Colonic mucosa (tissue), 4 donors: ENCODE data around the gene ANAPC16. TPM values are rescaled to one million over a fixed set of nuclear protein-coding genes. Genes with fewer than 3 reads are reported as not detected.

Source experiments
- DNase-seq: peaks from one replicate; pipeline ENCODE4 v3.0.0-alpha.2; 2020
- H3K27ac ChIP-seq: fragments of 200-600 bp; one replicate; pipeline ENCODE4 v1.8.0; 2021
- H3K27me3 ChIP-seq: fragments of 200-600 bp; one replicate; pipeline ENCODE4 v1.8.0; 2021
- H3K36me3 ChIP-seq: fragments of 200-600 bp; one replicate; pipeline ENCODE4 v1.8.0; 2021
- H3K4me1 ChIP-seq: fragments of 200-600 bp; one replicate; pipeline ENCODE4 v1.8.0; 2021; ENCODE audit warnings: mild to moderate bottlenecking
- H3K4me3 ChIP-seq: fragments of 200-600 bp; one replicate; pipeline ENCODE4 v1.8.0; 2021
- H3K9ac ChIP-seq, 2 donors: one replicate each; pipeline ENCODE4 v1.7.0; 2013; ENCODE audit warnings: control low read depth in 2 of 2, low read depth in 2 of 2, low read length in 2 of 2
- H3K9me3 ChIP-seq: fragments of 200-600 bp; one replicate; pipeline ENCODE4 v1.8.0; 2021
- intact Hi-C: fragments of 100-400 bp; cut with DNase I; formaldehyde crosslinking; loops from one replicate; pipeline ENCODE4 v1.14.1; 2022
- total RNA-seq, 2 donors: library from RNA; stranded (reverse); fragmentation: NEBNext Ultra II Directional in 1 of 2; extraction: Animal tissue kit (Norgen Biotek cat#: 25700) in 1 of 2; gene quantifications; one replicate each; pipeline ENCODE4 v1.2.1, GENCODE V29; 2021
- TF ChIP-seq, protein P1 (sequence below): fragments of 200-600 bp; IDR thresholded peaks from one replicate; pipeline ENCODE4 v1.8.0; 2022; ENCODE audit warnings: antibody characterized with exemption, mild to moderate bottlenecking
- donor health status: healthy.
- donor health status: DM: no; HTN: no; CAD: no.
- donor health status: DM: no; HTN: no; CAD: no.

The ANAPC16 gene
- total RNA-seq, 2 donors from 2014 or later = 63.2 to 85.2 TPM

DNA sequence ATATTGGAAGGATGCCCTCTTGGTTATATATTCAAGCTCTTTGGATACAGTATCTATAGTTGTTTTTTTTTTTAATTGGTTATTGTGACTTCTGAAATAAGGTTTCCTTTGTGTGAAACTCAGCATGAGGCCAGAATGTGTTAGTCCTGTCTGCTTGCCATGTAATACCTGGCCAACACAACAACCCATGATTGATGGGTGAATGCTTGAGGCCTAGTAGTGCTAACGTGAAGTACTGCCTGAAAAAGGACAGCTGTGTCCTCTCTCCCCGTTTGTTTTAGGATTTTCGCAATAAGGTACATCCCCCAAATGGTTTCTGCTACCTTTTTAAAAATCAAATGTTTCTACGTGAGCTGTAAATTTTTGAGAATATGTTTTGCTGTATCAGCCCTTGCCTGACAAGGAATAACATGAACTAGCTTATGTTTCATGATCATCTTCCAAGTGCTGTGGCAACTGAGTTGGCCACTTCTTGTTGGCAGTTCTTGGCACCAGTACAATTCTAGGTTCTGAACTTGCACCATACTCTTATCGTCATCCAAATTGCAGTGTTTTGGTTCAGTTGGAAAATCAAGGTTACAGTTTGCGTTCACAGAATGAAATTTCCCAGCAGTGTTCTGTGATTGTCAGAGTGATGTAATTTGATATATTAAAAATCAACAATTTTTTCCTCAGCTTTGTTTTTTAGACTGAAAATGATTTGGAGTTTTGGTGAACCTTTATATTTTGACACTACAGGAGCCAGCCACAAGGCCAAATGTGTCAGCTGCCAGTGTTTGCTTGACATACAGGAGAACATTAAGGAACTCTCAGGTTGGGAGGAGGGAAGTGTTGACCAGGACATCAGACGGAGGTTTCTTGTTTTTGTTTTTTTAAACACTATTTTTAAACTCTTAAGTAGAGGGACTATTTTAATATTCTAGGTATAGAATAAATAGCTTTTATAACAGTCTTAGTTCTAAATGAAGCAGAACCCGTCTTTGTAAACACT, 13.7 kb downstream of the ANAPC16 start:
- peaks cover 7% of the 10 kb centered on the region for H3K36me3 ChIP-seq
- no peak overlapping the region for H3K9ac ChIP-seq
- no peaks in the 10 kb centered on the region for H3K4me1 ChIP-seq
- no peak overlapping the region for H3K4me3 ChIP-seq
- intact Hi-C loops = loop anchor here (5.0 to 10.0 kb wide), 3 partner anchors 105 to 325 kb away; no protein-coding TSS in a partner anchor
- H3K9me3 ChIP-seq = no peaks in the 10 kb centered on the region
- no peak overlapping the region for H3K27ac ChIP-seq
- DNase-seq = no peak
- TF ChIP-seq, protein P1, sequence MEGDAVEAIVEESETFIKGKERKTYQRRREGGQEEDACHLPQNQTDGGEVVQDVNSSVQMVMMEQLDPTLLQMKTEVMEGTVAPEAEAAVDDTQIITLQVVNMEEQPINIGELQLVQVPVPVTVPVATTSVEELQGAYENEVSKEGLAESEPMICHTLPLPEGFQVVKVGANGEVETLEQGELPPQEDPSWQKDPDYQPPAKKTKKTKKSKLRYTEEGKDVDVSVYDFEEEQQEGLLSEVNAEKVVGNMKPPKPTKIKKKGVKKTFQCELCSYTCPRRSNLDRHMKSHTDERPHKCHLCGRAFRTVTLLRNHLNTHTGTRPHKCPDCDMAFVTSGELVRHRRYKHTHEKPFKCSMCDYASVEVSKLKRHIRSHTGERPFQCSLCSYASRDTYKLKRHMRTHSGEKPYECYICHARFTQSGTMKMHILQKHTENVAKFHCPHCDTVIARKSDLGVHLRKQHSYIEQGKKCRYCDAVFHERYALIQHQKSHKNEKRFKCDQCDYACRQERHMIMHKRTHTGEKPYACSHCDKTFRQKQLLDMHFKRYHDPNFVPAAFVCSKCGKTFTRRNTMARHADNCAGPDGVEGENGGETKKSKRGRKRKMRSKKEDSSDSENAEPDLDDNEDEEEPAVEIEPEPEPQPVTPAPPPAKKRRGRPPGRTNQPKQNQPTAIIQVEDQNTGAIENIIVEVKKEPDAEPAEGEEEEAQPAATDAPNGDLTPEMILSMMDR = no peak
- no peaks in the 10 kb centered on the region for H3K27me3 ChIP-seq

DNA sequence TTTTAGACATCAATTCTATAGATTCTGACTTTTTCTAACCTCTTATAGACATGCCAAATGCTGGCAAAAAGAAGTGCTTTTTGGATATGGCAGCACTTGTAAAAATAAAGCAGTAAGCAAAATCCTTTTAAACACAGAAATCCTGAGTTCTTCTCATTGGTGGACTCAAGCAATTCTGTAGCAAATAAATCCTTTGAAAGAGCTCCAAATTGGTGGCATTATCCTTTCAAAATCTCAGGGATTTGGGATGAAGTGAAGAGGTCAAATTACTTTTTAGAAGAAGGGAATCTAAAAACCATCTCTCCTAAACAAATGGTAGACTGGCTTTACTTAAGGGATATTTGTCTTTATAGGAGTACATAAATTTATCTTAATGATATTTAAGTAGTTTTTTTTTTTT, 17.8 kb downstream of the ANAPC16 start:
- intact Hi-C loops = no loop called here
- Histone ChIP-seq H3K9ac (no peak overlapping the region), H3K27ac (no peak overlapping the region), H3K4me3 (no peak overlapping the region), H3K27me3 (no peaks in the 10 kb centered on the region), H3K36me3 (peaks cover 7% of the 10 kb centered on the region), H3K4me1 (no peaks in the 10 kb centered on the region), H3K9me3 (no peaks in the 10 kb centered on the region)
- TF ChIP-seq, protein P1 = no peak
- no peak for DNase-seq

DNA sequence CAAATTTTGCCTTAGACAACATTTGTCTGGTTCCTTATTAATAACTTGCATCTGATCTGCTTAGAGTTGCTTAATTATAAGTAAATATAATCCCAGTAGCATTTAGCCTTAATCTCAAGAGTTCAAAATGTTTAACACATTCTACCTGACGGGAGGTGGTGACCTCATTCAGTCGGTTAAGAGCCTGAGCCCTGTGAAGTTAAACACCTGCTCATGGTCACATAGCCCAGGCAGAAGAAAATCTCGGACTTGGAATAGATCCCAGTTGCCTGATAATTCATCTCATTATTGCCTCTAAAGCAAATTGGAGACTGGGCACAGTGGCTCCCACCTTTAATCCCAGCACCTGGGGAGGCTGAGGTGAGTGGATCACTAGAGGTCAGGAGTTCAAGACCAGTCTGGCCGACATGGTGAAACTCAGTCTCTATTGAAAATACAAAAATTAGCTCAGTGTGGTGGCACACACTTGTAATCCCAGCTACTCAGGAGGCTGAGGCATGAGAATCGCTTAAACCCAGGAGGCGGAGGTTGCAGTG, 18.8 kb downstream of the ANAPC16 start:
- intact Hi-C loops = no loop called here
- Histone ChIP-seq H3K27ac (no peak overlapping the region), H3K9ac (no peak overlapping the region), H3K4me3 (no peak overlapping the region), H3K4me1 (no peaks in the 10 kb centered on the region), H3K27me3 (no peaks in the 10 kb centered on the region), H3K36me3 (peaks cover 7% of the 10 kb centered on the region), H3K9me3 (no peaks in the 10 kb centered on the region)
- no peak for DNase-seq
- TF ChIP-seq, protein P1 = no peak

DNA sequence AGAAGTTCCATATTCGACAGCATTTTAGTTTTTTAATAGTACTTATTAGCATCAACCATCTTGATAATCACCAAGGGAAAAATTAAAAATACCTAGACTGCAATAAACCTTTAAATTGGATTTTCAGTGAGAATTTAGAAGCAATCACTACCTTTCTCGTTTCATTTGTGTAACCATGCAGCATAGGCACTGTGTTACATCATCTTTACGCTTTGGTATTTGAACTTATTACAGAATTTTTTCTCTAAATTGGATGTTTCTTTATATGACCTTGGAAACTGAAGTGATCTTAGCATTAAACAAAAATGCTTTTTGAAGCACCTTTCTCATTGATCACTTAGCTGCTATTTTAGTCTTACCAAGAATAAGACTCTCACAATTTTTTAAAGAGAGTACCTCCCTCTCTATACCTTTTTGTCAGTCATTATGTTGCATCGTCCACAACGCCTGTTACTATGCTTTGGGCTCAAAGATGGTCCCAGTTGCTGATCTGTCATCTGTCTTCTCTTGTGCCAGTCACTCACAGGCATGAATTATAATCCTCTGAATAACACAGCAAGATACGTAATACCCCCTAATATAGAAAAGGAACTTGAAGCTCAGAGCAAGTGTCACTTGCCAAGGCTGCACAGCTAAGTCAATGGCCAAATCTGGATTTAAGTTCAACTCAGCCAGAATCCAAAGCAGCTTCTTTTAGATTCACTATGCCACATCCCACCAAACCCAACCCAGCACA, 19.9 kb downstream of the ANAPC16 start:
- H3K9ac ChIP-seq = no peak overlapping the region
- no peaks in the 10 kb centered on the region for H3K4me1 ChIP-seq
- no peak for DNase-seq
- H3K27me3 ChIP-seq = no peaks in the 10 kb centered on the region
- peaks cover 7% of the 10 kb centered on the region for H3K36me3 ChIP-seq
- intact Hi-C loops = no loop called here
- H3K27ac ChIP-seq = no peak overlapping the region
- H3K9me3 ChIP-seq = no peaks in the 10 kb centered on the region
- H3K4me3 ChIP-seq = no peak overlapping the region
- TF ChIP-seq, protein P1 = no peak

DNA sequence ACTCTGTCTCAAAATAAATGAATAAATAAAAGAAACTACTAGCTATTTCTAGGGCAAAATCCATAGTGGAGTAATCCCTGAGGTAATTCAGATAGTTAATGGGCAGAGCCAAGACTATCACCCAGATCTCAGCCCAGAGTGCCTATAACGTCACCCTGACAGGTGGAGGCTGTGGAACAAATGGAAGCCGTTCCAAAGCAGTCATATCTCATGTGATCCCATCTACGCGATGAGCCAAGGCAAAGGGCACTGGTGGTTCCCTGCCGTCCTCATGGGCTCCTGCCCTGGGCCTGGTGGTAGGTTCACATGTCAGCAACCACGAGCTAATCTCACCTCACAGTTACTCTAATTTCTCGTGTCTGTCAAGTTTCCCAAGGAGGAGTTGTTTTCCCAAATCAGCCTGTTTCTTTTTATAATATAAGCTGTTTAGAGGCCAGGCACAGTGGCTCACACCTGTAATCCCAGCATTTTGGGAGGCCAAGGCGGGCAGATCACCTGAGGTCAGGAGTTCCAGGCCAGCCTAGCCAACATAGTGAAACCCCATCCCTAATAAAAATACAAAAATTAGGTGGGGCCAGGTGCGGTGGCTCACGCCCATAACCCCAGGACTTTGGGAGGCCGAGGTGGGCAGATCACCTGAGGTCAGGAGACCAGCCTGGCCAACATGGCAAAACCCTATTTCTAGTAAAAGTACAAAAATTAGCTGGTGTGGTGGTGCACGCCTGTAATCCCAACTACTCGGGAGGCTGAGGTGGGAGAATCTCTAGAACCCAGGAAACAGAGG, 22.8 kb downstream of the ANAPC16 start:
- no peaks in the 10 kb centered on the region for H3K27me3 ChIP-seq
- H3K4me3 ChIP-seq = no peak overlapping the region
- no peak overlapping the region for H3K27ac ChIP-seq
- H3K9me3 ChIP-seq = no peaks in the 10 kb centered on the region
- H3K4me1 ChIP-seq = peaks cover 6% of the 10 kb centered on the region
- no peak for DNase-seq
- TF ChIP-seq, protein P1 = no peak
- intact Hi-C loops = no loop called here
- H3K9ac ChIP-seq = no peak overlapping the region
- peaks cover 7% of the 10 kb centered on the region for H3K36me3 ChIP-seq
